ENCODE results near the gene SERPINA3.

DNA sequence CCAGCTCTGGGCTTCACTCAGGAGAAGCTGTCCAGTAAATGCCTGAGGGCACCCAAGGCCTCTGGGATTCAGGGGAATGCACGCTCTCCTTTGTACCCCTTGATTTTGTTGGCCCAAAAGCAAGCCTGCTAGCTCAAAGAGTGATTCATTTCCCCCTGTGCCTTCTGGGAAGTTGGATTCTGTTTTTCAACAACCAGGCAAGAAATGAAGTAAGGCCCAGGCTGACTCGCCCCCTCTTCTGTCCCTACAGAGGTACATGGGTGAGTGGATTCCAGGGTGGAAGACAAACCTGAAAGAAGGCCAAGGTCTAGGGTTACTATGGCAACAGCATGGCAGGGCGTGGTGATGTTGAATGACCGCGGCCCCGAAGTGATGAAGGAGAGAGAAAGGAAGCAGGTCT is 40.2 kb upstream of the SERPINA3 start:
- no peak for TF ChIP-seq EZH2 (IDR thresholded peaks at IDR 0.05; ENCODE audit: low read length, unreplicated experiment)
- TF ChIP-seq, protein P1, sequence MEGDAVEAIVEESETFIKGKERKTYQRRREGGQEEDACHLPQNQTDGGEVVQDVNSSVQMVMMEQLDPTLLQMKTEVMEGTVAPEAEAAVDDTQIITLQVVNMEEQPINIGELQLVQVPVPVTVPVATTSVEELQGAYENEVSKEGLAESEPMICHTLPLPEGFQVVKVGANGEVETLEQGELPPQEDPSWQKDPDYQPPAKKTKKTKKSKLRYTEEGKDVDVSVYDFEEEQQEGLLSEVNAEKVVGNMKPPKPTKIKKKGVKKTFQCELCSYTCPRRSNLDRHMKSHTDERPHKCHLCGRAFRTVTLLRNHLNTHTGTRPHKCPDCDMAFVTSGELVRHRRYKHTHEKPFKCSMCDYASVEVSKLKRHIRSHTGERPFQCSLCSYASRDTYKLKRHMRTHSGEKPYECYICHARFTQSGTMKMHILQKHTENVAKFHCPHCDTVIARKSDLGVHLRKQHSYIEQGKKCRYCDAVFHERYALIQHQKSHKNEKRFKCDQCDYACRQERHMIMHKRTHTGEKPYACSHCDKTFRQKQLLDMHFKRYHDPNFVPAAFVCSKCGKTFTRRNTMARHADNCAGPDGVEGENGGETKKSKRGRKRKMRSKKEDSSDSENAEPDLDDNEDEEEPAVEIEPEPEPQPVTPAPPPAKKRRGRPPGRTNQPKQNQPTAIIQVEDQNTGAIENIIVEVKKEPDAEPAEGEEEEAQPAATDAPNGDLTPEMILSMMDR (conservative IDR thresholded peaks at IDR 0.05; ENCODE audit: low read depth, low read length): no peak
- TF ChIP-seq EZH2phosphoT487 (IDR thresholded peaks at IDR 0.05; ENCODE audit: borderline replicate concordance, low read length): no peak
